Measurements from ENCODE around the gene PITPNM3. TPM values are rescaled to one million over a fixed set of nuclear protein-coding genes. Genes with fewer than 3 reads are reported as not detected.

The PITPNM3 gene
- polyA plus RNA-seq, 1 donor from 2014 or later, result 3.0 TPM

- Histone ChIP-seq H3K9ac (ENCODE audit: low read length) (no peak overlapping the region), H3K27ac (ENCODE audit: low read length) (no peak overlapping the region), H4K20me1 (ENCODE audit: insufficient read depth) (no peaks in the 10 kb centered on the region), H3K27me3 (ENCODE audit: insufficient read depth, low read depth, low read length) (no peaks in the 10 kb centered on the region), H3K4me2 (ENCODE audit: low read length) (no peak overlapping the region), H2AFZ (ENCODE audit: low read depth, low read length) (no peak overlapping the region), H3K9me3 (ENCODE audit: low read length) (no peaks in the 10 kb centered on the region), H3K4me3 (ENCODE audit: low read length) (no peak overlapping the region), H3K9me2 (ENCODE audit: insufficient read depth, low read length) (no peaks in the 10 kb centered on the region), H3K36me3 (ENCODE audit: insufficient read depth, low read length) (no peaks in the 10 kb centered on the region), H3K79me2 (replicated peaks; ENCODE audit: insufficient read depth, low read length) (no peaks in the 10 kb centered on the region), H3F3A (ENCODE audit: insufficient read depth, low read length, poor library complexity, severe bottlenecking) (no peaks in the 10 kb centered on the region)
- TF ChIP-seq CTCF (IDR thresholded peaks at IDR 0.05; ENCODE audit: poor library complexity, severe bottlenecking), result no peak
- no peak for TF ChIP-seq RAD21 (conservative IDR thresholded peaks at IDR 0.05)
- TF ChIP-seq EP300 (conservative IDR thresholded peaks at IDR 0.05; ENCODE audit: poor library complexity, severe bottlenecking), result no peak
- TF ChIP-seq REST (IDR thresholded peaks at IDR 0.05; ENCODE audit: borderline replicate concordance), result no peak
- no peak for TF ChIP-seq SMC3 (conservative IDR thresholded peaks at IDR 0.05; ENCODE audit: poor library complexity)
- no peak for TF ChIP-seq TAF1 (IDR thresholded peaks at IDR 0.05; ENCODE audit: low read depth)
- TF ChIP-seq POLR2AphosphoS5 (IDR thresholded peaks at IDR 0.05), result no peak
- TF ChIP-seq MXI1 (conservative IDR thresholded peaks at IDR 0.05; ENCODE audit: poor library complexity, severe bottlenecking), result no peak
- TF ChIP-seq EZH2 (IDR thresholded peaks at IDR 0.05; ENCODE audit: borderline replicate concordance, insufficient read depth, low read length, poor library complexity, severe bottlenecking), result no peak
These were observed 83.8 kb downstream of the PITPNM3 start for GRCh38 chr17:6472517-6472916.

GRCh38 chr17:6471531-6472465 is 84.6 kb downstream of the PITPNM3 start:
- Histone ChIP-seq H3F3A (ENCODE audit: insufficient read depth, low read length, poor library complexity, severe bottlenecking) (no peaks in the 10 kb centered on the region), H4K20me1 (ENCODE audit: insufficient read depth) (no peaks in the 10 kb centered on the region), H3K79me2 (replicated peaks; ENCODE audit: insufficient read depth, low read length) (no peaks in the 10 kb centered on the region), H3K9me2 (ENCODE audit: insufficient read depth, low read length) (no peaks in the 10 kb centered on the region), H3K27me3 (ENCODE audit: insufficient read depth, low read depth, low read length) (no peaks in the 10 kb centered on the region), H3K36me3 (ENCODE audit: insufficient read depth, low read length) (no peaks in the 10 kb centered on the region), H2AFZ (ENCODE audit: low read depth, low read length) (no peak overlapping the region), H3K27ac (ENCODE audit: low read length) (no peak overlapping the region), H3K4me2 (ENCODE audit: low read length) (no peak overlapping the region), H3K4me3 (ENCODE audit: low read length) (no peak overlapping the region), H3K9ac (ENCODE audit: low read length) (no peak overlapping the region), H3K9me3 (ENCODE audit: low read length) (no peaks in the 10 kb centered on the region)
- TF ChIP-seq TAF1 (IDR thresholded peaks at IDR 0.05; ENCODE audit: low read depth) (no peak), MXI1 (conservative IDR thresholded peaks at IDR 0.05; ENCODE audit: poor library complexity, severe bottlenecking) (no peak), POLR2AphosphoS5 (IDR thresholded peaks at IDR 0.05) (no peak), SMC3 (conservative IDR thresholded peaks at IDR 0.05; ENCODE audit: poor library complexity) (no peak), RAD21 (conservative IDR thresholded peaks at IDR 0.05) (no peak), EP300 (conservative IDR thresholded peaks at IDR 0.05; ENCODE audit: poor library complexity, severe bottlenecking) (no peak), REST (IDR thresholded peaks at IDR 0.05; ENCODE audit: borderline replicate concordance) (no peak), CTCF (IDR thresholded peaks at IDR 0.05; ENCODE audit: poor library complexity, severe bottlenecking) (no peak), EZH2 (IDR thresholded peaks at IDR 0.05; ENCODE audit: borderline replicate concordance, insufficient read depth, low read length, poor library complexity, severe bottlenecking) (no peak)
